PC-9 (cell line): Measurements from ENCODE around the gene MBNL2. TPM values are rescaled to one million over a fixed set of nuclear protein-coding genes. Genes with fewer than 3 reads are reported as not detected.

Experiments
- BruUV-seq: library from RNA; stranded (reverse); fragments of 400-500 nt; replicated peaks from 2 replicates; lab custom pipeline; 2021; lab: Mats Ljungman, UMichigan
- CTCF ChIA-PET: fragments of 300-600 bp; sonication (Branson Sonifier 250); formaldehyde crosslinking; loops from one replicate; lab custom pipeline; 2022; ENCODE audit warnings: antibody characterized with exemption; lab: Charles Lee
- POLR2A ChIA-PET: fragments of 300-600 bp; sonication (Branson Sonifier 250); formaldehyde crosslinking; loops from one replicate; lab custom pipeline; 2022; ENCODE audit warnings: antibody characterized with exemption; ENCODE audit not compliant: unreplicated experiment; lab: Charles Lee
- DNase-seq, 2 experiments: peaks; one replicate each; pipeline versions ENCODE4 v3.0.0 to v3.0.0-alpha.2; 2015 to 2022; ENCODE audit warnings: mixed read lengths in 1 of 2
- H2AFZ ChIP-seq: fragments of 200-600 bp; sonication (generic); 2 replicates; pipeline ENCODE4 v1.8.1; 2017; ENCODE audit warnings: antibody characterized with exemption
- H3F3A ChIP-seq: fragments of 200-600 bp; sonication (generic); 2 replicates; pipeline ENCODE4 v1.8.1; 2017; ENCODE audit warnings: antibody characterized with exemption, mild to moderate bottlenecking, low read depth; ENCODE audit not compliant: insufficient read depth
- H3K27ac ChIP-seq: fragments of 200-600 bp; sonication (generic); 2 replicates; pipeline ENCODE4 v1.6.1; 2016; ENCODE audit warnings: mixed run types
- H3K27me3 ChIP-seq: fragments of 200-600 bp; sonication (generic); 2 replicates; pipeline ENCODE4 v1.6.1; 2016; ENCODE audit warnings: low read depth, mixed run types; ENCODE audit not compliant: insufficient read depth
- H3K36me3 ChIP-seq: fragments of 200-600 bp; sonication (generic); 2 replicates; pipeline ENCODE4 v1.6.1; 2016; ENCODE audit warnings: low read depth, mixed run types
- H3K4me1 ChIP-seq: fragments of 200-600 bp; sonication (generic); replicated peaks from 2 replicates; pipeline ENCODE4 v1.6.1; 2016; ENCODE audit warnings: mixed run types; ENCODE audit not compliant: insufficient read depth
- H3K4me2 ChIP-seq: fragments of 200-600 bp; sonication (generic); 2 replicates; pipeline ENCODE4 v1.6.1; 2017; ENCODE audit warnings: mixed run types
- H3K4me3 ChIP-seq: fragments of 200-600 bp; sonication (generic); 2 replicates; pipeline ENCODE4 v1.6.1; 2016; ENCODE audit warnings: mixed run types
- H3K79me2 ChIP-seq: fragments of 200-600 bp; sonication (generic); 2 replicates; pipeline ENCODE4 v1.6.1; 2017; ENCODE audit warnings: low read depth, mixed run types
- H3K9me2 ChIP-seq: fragments of 200-600 bp; sonication (generic); 2 replicates; pipeline ENCODE4 v1.8.1; 2017; ENCODE audit warnings: mild to moderate bottlenecking; ENCODE audit not compliant: insufficient read depth
- H3K9me3 ChIP-seq: fragments of 200-600 bp; sonication (generic); 2 replicates; pipeline ENCODE4 v1.8.1; 2016; ENCODE audit warnings: low read depth; ENCODE audit not compliant: insufficient read depth
- H4K20me1 ChIP-seq: fragments of 200-600 bp; sonication (generic); 2 replicates; pipeline ENCODE4 v1.8.1; 2017; ENCODE audit not compliant: insufficient read depth
- CTCF ChIP-seq: fragments of 200-600 bp; sonication (generic); conservative IDR thresholded peaks from 2 replicates; pipeline ENCODE4 v1.6.1; 2017; ENCODE audit warnings: mixed run types, antibody characterized with exemption, mild to moderate bottlenecking, moderate library complexity
- EZH2 ChIP-seq: fragments of 200-600 bp; sonication (generic); IDR thresholded peaks from 2 replicates; pipeline ENCODE4 v1.8.0; 2017; ENCODE audit warnings: antibody characterized with exemption, low read depth
- intact Hi-C: fragments of 100-400 bp; cut with micrococcal nuclease; formaldehyde crosslinking; loops from one replicate; pipeline ENCODE4 v1.10.0; 2022; ENCODE audit not compliant: unreplicated experiment
- total RNA-seq: library from RNA; stranded (reverse); gene quantifications from 2 replicates; pipeline ENCODE4 v1.2.3, GENCODE V29; 2021

Gene MBNL2
- total RNA-seq, 1 experiment from 2014 or later, result 91.3 TPM

DNA sequence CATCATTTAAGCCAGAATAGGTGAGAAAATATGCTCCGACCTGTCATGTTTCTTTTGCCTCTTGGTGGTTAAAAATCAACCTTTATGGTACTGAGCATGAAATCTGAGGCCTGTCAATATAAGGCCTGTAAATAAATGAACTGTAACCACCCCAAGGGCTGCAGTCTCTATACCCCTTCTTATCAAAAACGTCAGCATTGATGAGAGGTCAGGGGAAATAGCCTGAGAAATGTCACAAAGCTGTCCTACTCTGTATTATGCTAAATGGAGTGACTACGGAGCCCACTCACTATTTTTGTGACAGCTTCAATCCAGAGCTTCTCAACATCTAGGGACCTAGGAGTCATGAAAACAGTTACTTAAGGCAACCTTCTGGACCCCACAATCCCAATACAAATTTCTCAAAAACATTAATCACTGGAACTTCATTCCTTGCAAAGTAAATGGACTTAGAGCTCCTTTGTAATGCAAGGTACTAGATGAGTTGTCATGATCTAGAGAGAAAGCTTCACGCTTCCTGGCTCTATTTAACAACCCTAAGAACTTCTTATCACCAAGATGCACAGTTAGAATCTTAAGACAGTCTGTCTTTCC, 209.1 kb downstream of the MBNL2 start:
- Histone ChIP-seq H3K4me2 (peak overlapping the region; percentile 91), H3K9me2 (no peaks in the 10 kb centered on the region), H3K79me2 (peaks cover 19% of the 10 kb centered on the region), H3K27me3 (no peaks in the 10 kb centered on the region), H3K4me3 (peak overlapping the region; percentile 100; the same call in 1 of the 2 replicates), H3K9me3 (no peaks in the 10 kb centered on the region), H3F3A (peaks cover 12% of the 10 kb centered on the region), H3K36me3 (no peaks in the 10 kb centered on the region), H3K4me1 (peaks cover 22% of the 10 kb centered on the region), H2AFZ (no peak overlapping the region; the same call in 1 of the 2 replicates), H3K27ac (no peak overlapping the region), H4K20me1 (no peaks in the 10 kb centered on the region)
- DNase-seq, result no peak
- no TSS peak for BruUV-seq
- ChIA-PET POLR2A (no interaction called here), CTCF (no interaction called here)
- intact Hi-C loops, result loop anchor here (10.0 kb wide), 1 partner anchor 144 kb away; no protein-coding TSS in a partner anchor
- no peak for TF ChIP-seq EZH2
- no peak for TF ChIP-seq CTCF

GRCh38 chr13:97432232-97432916, 210.2 kb downstream of the MBNL2 start:
- no peaks in the 10 kb centered on the region for H3K9me3 ChIP-seq
- CTCF ChIA-PET, result interaction anchor here (0.6 to 0.7 kb wide), 2 partner anchors 320 to 1075 kb away, joined by 3 to 5 read pairs; no protein-coding TSS in a partner anchor
- H3K4me3 ChIP-seq, result peak overlapping the region; percentile 100
- intact Hi-C loops, result loop anchor here (2.0 to 10.0 kb wide), 4 partner anchors 142 to 1756 kb away; partner anchors contain the start of gene DNAJC3
- H3K4me2 ChIP-seq, result peak overlapping the region; percentile 91
- peak overlapping the region; percentile 94 for H2AFZ ChIP-seq
- no TSS peak for BruUV-seq
- no peaks in the 10 kb centered on the region for H4K20me1 ChIP-seq
- POLR2A ChIA-PET, result interaction anchor here (0.6 to 0.9 kb wide), 6 partner anchors 137 to 1381 kb away, joined by 3 to 22 read pairs (median 6); no protein-coding TSS in a partner anchor
- no peaks in the 10 kb centered on the region for H3K36me3 ChIP-seq
- no peaks in the 10 kb centered on the region for H3K27me3 ChIP-seq
- peak overlapping the region; percentile 20; the same call in 1 of the 2 replicates for H3K27ac ChIP-seq
- DNase-seq, result no peak
- TF ChIP-seq CTCF, result no peak
- no peak for TF ChIP-seq EZH2
- H3K9me2 ChIP-seq, result no peaks in the 10 kb centered on the region
- H3K79me2 ChIP-seq, result peaks cover 28% of the 10 kb centered on the region
- H3K4me1 ChIP-seq, result peaks cover 25% of the 10 kb centered on the region
- peaks cover 12% of the 10 kb centered on the region for H3F3A ChIP-seq

GRCh38 chr13:97432917-97433726, 211.0 kb downstream of the MBNL2 start:
- CTCF ChIA-PET, result interaction anchor here (0.5 to 0.7 kb wide), 3 partner anchors 321 to 1074 kb away, joined by 3 to 6 read pairs (median 5); no protein-coding TSS in a partner anchor

More at GRCh38 chr13:97432917-97433726, 211.0 kb downstream of the MBNL2 start:
- Histone ChIP-seq H3K79me2 (peaks cover 28% of the 10 kb centered on the region), H3K4me2 (peak overlapping the region; percentile 100), H3K36me3 (no peaks in the 10 kb centered on the region), H4K20me1 (no peaks in the 10 kb centered on the region), H2AFZ (peak overlapping the region; percentile 100), H3K27me3 (no peaks in the 10 kb centered on the region), H3K4me3 (peak overlapping the region; percentile 100), H3K9me3 (no peaks in the 10 kb centered on the region), H3K4me1 (peaks cover 25% of the 10 kb centered on the region), H3K27ac (peak overlapping the region; percentile 99), H3K9me2 (no peaks in the 10 kb centered on the region), H3F3A (peaks cover 12% of the 10 kb centered on the region)
- intact Hi-C loops, result loop anchor here (1.0 to 10.0 kb wide), 7 partner anchors 142 to 1756 kb away; partner anchors contain the start of genes DNAJC3 and UGGT2
- TF ChIP-seq EZH2 (no peak), CTCF (no peak)
- POLR2A ChIA-PET, result interaction anchor here (0.6 to 0.9 kb wide), 10 partner anchors 136 to 1382 kb away, joined by 3 to 22 read pairs (median 4); no protein-coding TSS in a partner anchor
- BruUV-seq, result TSS peak; percentile 71
- peak; percentile 99 to 100 for DNase-seq
